Adipose tissue (tissue), 3 donors: ENCODE measurements around the gene DPYSL4. TPM values are rescaled to one million over a fixed set of nuclear protein-coding genes. Genes with fewer than 3 reads are reported as not detected.
"Not testable (repeated sequence)": the region's sequence is repeated elsewhere in the genome, so short reads cannot be mapped to it uniquely, and the experiment has no call there.

Experiments
- H3K27ac ChIP-seq: one replicate; pipeline ENCODE4 v1.5.1; 2013; ENCODE audit warnings: low read depth, low read length
- WGBS, 3 donors: extraction: QIAGEN DNeasy Blood & Tissue Kit; methylation state at CpG; one replicate each; pipeline ENCODE4 v1.1.7; 2013; 5-methylcytosine and 5-hydroxymethylcytosine counted together
- polyA plus RNA-seq, 3 donors: library from polyadenylated mRNA; stranded (reverse); fragments of 200-250 nt; gene quantifications; one replicate each; pipeline ENCODE4 v1.2.3, GENCODE V29; 2013
- donor health status: healthy with polysubstance abuse.
- donor health status: Bipolar disorder and iron deficiency.
- donor health status: healthy.

The DPYSL4 gene
- polyA plus RNA-seq, 3 donors: 0.54 to 0.82 (median 0.67) TPM

- H3K27ac ChIP-seq: no peak overlapping the region
- WGBS, 3 donors: 83 to 85% (median 85%) methylated on average over 43 of the region's 43 CpGs
Measured at GRCh38 chr10:132148261-132149251, 38.2 kb upstream of the DPYSL4 start.

GRCh38 chr10:132149271-132149670, 37.5 kb upstream of the DPYSL4 start:
- no peak overlapping the region for H3K27ac ChIP-seq
- WGBS, 3 donors: 79 to 83% (median 81%) methylated on average over 9 to 16 of the region's 23 CpGs

DNA sequence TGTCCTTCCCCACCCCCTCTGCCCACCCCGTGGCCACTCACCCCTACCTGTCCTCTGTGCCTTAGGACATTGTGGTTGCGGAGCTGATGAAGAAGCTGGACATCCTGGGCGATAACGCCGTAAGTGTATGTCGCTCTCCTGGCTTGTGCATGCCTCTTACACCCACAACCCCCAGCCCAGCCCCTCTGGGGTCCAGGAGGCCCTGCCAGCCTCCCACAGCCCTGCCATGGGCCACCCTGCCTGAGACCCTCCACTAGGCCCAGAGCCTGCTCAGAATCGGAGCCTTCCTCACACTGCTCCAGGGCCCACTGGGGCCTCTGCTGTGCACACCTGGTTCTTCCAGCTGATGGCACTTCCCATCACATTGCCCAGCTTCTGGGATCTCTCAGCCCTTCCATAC, 36.8 kb upstream of the DPYSL4 start:
- H3K27ac ChIP-seq: no peak overlapping the region
- 95 to 99% (median 97%) methylated on average over 6 to 7 of the region's 7 CpGs for WGBS, 3 donors

DNA sequence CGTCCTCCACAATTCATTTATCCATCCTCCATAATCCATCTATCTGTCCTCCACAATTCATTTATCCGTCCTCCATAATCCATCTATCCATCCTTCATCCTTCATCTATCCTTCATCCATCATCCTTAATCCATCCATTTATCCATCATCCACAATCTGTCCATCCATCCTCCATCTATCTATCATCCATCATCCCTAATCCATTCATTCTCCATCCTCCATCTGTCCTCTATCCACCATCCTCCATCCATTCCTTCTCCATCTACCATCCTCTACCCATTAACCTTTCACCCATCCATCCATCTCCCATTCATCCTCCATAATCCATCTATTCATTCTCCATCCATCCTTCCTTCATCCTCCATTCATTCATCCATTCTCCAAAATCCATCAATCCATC, 36.0 kb upstream of the DPYSL4 start:
- WGBS, 3 donors: 85 to 100% (median 95%) methylated on average over 2 of the region's 2 CpGs
- no peak overlapping the region for H3K27ac ChIP-seq

DNA sequence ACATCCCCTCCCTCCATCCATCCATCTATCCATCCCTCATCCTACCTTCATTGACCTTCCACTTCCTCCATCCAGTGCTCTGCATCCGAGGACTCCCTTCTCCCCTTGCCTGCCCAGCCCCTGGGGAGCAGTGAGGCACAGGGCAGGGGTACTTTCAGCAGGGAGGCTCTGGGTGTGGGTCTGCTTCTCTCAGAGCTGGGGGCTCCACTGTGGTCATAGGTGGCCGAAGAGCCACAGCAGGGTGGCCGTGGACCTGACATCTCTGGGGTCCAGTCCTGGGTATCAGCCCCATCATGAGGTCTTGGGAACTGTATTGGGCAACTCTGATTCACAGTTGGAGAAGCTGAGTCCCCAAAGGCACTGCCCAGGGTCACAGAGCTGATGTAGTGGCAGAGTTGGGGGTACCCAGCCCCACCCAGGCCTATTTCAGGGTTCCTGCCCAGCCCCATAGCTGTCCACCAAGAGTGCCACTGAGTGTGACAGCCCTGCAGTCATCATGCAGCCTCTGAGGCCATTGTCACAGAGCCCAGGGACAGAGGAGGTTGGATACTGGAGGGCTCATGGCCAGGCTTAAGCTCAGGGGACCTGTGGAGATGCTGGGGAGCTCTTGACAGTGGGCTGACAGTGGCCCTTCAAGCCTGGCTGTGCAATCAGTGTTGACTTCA, 35.3 kb upstream of the DPYSL4 start:
- H3K27ac ChIP-seq: no peak overlapping the region
- 87 to 93% (median 88%) methylated on average over 3 of the region's 3 CpGs for WGBS, 3 donors

DNA sequence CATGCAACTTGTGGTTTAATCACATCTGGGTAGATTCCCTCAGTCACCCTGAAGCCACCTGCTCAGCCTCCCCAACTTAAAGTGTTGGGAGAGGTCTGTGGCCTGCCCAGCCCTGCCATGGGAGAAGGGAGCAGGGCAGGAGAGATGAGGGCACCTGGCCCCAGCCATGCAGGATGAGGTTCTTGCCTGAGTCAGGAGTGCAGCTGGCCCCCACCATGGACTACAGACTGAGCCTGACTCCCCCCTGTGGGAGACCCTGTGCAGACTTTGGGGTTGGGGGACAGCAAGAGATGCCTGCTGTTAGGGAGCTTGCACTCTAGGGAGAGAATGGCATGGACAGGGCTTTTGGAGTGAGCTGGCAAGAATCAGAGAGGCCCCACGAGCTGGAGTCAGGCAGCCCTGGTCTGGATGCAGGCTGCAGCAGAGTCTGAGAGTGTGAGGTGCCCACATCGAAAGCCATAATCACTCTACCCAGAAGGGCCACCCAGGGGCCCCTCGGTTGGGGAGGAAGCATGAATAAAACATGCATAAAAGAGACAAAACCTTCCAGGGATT, 34.7 kb upstream of the DPYSL4 start:
- H3K27ac ChIP-seq: no peak overlapping the region
- WGBS, 3 donors: 45 to 62% (median 49%) methylated on average over 3 of the region's 3 CpGs

- 65 to 80% (median 79%) methylated on average over 13 of the region's 13 CpGs for WGBS, 3 donors
- no peak overlapping the region for H3K27ac ChIP-seq
Measured at GRCh38 chr10:132152896-132153580, 33.7 kb upstream of the DPYSL4 start.

DNA sequence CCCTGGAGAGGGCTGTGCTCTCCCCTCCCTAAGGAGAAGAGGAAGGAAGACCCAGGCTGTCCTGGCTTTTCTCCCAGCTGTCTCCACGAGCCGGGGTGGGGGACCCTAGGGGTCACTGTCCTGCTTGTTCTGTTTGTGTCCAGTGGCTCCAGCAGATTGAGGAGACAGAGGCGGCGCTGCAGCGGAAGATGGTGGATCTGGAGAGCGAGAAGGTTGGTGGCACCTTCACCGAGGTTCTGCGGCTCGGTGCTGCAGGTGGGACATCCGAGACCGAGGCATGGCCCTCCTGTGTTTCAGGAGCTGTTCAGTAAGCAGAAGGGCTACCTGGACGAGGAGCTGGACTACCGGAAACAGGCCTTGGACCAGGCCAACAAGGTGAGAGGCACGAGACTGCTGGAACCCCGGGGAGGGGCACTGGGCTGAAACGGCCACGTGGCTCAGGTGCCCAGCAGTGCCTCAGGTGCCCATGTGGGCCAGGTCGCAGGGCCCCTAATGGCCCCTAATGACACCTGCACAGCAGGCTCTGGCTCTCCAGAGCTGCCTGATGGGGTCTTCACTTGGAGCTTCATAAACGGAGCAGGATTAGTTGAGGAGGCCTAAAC, 33.0 kb upstream of the DPYSL4 start:
- 85 to 88% (median 88%) methylated on average over 19 of the region's 19 CpGs for WGBS, 3 donors
- no peak overlapping the region for H3K27ac ChIP-seq

- H3K27ac ChIP-seq: no peak overlapping the region
- WGBS, 3 donors: 72 to 79% (median 77%) methylated on average over 7 of the region's 7 CpGs
Measured at GRCh38 chr10:132154440-132154839, 32.3 kb upstream of the DPYSL4 start.

DNA sequence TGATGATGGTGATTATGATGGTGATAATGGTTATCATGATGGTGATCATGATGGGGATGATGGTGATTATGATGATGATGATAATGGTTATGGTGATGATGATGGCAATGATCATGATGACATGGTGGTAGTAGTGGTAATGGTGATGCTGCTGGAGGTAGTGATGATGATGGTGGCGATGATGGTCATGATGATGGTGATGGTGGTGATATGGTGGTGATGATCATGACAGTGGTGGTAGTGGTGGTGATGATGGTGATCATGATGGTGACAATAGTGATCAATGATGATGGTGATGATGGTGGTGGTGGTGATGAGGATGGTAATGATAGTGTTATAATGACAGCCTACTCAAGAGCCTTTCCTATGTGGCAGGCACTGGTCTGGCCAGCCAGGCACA, 31.8 kb upstream of the DPYSL4 start:
- no peak overlapping the region for H3K27ac ChIP-seq
- WGBS, 3 donors: 92 to 100% (median 93%) methylated on average over 1 of the region's 1 CpG

- 71 to 85% (median 82%) methylated on average over 15 of the region's 15 CpGs for WGBS, 3 donors
- H3K27ac ChIP-seq: no peak overlapping the region
Measured at GRCh38 chr10:132155723-132156381, 30.9 kb upstream of the DPYSL4 start.

GRCh38 chr10:132156382-132156781, 30.4 kb upstream of the DPYSL4 start:
- no peak overlapping the region for H3K27ac ChIP-seq
- 83 to 86% (median 86%) methylated on average over 7 of the region's 7 CpGs for WGBS, 3 donors

DNA sequence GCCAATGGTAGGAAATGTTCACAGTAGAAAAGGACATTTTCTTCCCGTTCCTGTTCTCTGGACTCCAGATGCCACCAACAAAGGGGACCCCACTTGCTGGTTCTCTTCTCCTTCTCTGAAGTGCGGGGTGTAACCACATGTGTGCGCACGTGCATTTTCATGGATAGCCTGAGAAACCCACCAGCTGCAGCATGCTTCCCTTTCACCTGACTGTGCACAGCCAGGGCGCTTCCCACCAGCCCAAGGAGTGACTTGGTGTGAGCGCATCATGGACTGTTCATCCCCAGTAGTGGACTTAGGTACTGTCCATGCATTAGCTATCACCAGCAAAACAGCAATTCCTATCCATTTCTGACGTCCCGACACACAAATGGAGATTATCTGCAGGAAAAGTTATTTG, 29.6 kb upstream of the DPYSL4 start:
- WGBS, 3 donors: 83 to 86% (median 86%) methylated on average over 8 of the region's 8 CpGs
- H3K27ac ChIP-seq: no peak overlapping the region

- WGBS, 3 donors: 60 to 71% (median 61%) methylated on average over 2 of the region's 2 CpGs
- no peak overlapping the region for H3K27ac ChIP-seq
Measured at GRCh38 chr10:132158122-132158741, 28.5 kb upstream of the DPYSL4 start.

- 82 to 87% (median 83%) methylated on average over 6 to 7 of the region's 7 CpGs for WGBS, 3 donors
Measured at GRCh38 chr10:132158823-132159222, 27.9 kb upstream of the DPYSL4 start.

GRCh38 chr10:132159302-132160230, 27.2 kb upstream of the DPYSL4 start:
- H3K27ac ChIP-seq: not testable (repeated sequence)
- WGBS, 3 donors: 58 to 86% (median 73%) methylated on average over 4 to 7 of the region's 7 CpGs

More at GRCh38 chr10:132158823-132159222, 27.9 kb upstream of the DPYSL4 start:
- H3K27ac ChIP-seq: no peak overlapping the region
